CD4-positive, alpha-beta T cell treated with Interleukin-1 beta for 1 hour (primary cell): ENCODE measurements around the gene LRRC74B.
A peak's percentile ranks its signal among the peaks of the same experiment; 100 is the strongest.
"Not testable (repeated sequence)": the region's sequence is repeated elsewhere in the genome, so short reads cannot be mapped to it uniquely, and the experiment has no call there.

ENCODE experiments used
- DNase-seq, 2 donors: peaks; one replicate each; pipeline ENCODE4 v3.0.0-alpha.2; 2020 to 2022

The LRRC74B gene

DNA sequence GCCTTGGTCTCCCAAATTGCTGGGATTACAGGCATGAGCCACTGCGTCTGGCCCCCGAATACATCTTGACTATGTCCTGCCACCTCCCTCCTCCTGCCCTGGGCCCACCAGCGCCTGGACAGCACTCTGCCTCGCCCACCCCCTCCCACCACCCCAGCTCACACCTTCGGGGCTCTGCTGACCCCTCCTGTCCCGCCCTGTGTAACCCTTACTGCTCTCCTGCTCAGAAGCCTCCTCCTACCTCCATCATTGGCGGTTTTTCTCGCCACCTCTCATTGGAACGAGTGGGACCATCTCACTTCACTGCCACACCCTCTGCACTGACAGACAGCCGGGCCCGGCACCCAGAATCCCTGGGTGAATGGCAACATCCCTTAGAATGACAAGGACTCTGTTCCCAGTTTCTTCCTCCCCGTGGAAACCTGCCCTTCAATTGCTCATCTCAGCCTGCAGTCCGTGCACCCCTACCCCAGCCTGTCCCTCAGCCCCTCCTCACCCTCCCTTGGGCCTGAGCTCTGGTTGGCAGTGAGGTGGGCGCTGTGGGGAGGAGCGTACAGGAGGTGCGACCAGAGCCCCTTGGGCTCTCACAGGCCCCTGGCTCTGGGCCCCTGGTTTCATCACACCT, 32.2 kb downstream of the LRRC74B start:
- no peak for DNase-seq

DNA sequence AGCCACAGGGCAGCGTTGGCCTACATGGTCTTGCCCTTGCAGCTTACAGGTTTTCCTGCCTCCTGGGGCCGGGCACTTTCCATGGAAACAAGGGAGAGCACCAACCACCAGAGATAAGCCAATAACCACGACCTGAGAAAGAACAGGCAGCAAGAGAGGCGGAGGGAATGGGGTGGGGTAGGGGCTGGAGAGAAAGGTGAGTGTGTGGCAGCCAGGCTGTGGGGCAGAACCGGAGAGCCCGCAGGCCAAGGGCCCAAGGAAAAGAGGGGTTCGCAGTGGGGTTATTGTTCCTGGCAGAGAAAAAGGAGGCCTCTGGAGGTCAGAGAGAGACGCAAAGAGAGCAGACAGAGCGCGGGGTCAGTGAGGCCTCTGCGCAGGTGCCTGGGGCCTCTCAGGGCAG, 33.2 kb downstream of the LRRC74B start:
- no peak for DNase-seq

DNA sequence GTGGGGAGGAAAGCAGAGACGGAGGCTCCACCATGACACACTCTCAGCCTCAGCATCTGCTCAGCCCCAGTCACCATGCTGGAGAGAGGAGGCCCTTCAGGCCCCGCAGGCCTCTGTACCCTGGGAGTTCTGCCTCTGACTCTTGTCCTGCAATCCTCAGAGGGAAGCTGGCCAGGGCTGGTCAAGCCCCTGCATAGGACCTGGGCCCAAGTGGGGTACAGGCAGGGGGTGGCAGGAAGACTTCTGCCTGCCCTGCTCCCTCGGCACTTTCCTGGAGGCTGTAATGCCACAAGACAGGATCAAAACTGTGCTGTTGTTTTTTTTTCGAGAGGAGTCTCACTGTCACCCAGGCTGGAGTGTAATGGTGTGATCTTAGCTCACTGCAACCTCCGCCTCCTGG, 33.7 kb downstream of the LRRC74B start:
- no peak for DNase-seq

DNA sequence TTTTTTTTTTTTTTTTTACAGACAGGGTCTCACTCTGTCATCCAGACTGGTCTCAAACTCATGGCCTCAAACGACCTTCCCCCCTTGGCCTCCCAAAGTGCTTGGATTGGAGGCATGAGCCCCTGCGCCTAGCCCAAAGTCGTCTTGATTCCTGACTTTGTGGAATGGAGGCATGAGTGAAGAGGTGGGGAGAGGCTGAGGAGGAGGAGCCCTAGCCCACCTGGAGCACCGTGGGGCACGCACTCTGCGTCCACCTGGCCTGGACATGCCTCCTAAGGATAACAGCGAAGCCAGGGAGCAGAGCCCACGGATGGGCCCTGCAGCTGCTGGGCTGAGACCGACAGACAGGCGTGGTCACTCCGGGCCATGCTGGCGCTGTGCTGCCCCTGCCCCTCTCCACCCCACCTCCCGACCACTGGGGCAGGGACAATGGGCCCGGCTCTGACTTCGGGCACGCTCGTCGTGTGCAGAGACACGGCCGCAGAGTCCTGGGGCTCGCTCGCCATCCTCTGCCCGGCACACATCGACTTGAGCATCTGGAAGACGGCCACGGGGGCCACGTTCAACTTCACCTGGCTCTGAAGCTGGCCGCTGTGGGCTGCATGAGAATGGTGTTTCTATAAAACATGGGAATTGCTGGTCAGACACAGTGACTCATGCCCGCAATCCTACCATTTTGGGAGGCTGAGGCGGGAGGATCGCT, 34.8 kb downstream of the LRRC74B start:
- no peak for DNase-seq

DNA sequence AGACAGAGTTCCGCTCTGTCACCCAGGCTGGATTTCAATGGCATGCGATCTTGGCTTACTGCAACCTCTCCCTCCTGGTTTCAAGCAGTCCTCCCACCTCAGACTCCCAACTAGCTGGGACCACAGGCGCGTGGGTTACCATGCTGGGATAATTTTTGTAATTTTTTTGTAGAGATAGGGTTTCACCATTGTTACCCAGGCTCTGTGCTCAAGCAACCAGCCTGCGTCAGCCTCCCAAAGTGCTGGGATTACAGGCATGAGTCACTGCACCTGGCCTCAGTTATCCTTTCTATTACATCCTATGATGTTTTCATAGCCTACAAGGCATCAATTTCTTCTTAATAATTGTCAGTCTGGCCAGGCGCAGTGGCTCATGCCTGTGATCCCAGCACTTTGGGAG, 36.5 kb downstream of the LRRC74B start:
- DNase-seq, result no peak

DNA sequence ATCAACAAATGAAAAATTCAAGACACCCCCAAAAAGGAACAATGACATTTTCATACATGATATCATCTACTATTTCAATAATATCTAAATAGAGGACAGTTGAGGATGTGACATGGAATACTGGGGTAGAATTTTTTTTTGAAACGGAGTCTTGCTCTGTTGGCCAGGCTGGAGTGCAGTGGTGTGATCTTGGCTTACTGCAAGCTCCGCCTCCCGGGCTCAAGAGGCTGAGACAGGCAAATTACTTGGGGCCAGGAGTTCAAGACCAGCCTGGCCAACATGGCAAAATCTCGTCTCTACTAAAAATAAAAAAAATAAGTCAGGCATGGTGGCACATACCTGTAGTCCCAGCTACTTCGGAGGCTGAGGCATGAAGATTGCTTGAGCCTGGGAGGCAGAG, 41.4 kb downstream of the LRRC74B start:
- DNase-seq, result no peak

DNA sequence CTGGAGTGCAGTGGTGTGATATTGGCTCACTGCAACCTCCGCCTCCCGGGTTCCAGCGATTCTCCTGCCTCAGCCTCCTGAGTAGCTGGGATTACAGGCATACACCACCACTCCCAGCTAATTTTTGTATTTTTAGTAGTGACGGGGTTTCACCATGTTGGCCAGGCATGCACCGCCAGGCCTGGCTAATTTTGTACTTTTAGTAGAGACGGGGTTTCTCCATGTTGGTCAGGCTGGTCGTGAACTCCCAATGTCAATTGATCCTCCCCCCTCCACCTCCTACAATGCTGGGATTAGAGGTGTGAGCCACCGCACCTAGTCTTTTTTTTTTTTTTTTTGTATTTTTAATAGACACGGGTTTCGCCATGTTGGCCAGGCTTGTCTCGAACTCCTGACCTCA, 42.2 kb downstream of the LRRC74B start:
- not testable (repeated sequence) for DNase-seq

DNA sequence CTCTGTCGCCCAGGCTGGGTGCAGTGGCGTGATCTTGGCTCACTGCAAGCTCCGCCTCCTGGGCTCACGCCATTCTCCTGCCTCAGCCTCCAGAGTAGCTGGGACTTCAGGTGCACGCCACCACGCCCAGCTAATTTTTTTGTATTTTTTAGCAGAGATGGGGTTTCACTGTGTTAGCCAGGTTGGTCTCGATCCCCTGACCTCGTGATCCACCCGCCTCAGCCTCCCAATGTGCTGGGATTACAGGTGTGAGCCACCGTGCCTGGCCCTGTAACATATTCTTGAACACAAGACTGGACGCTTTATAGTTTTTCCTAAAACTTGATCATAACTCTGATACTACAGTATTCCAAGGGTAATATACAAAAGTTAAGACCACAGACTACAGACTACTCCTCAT, 45.5 kb downstream of the LRRC74B start:
- not testable (repeated sequence) for DNase-seq

DNA sequence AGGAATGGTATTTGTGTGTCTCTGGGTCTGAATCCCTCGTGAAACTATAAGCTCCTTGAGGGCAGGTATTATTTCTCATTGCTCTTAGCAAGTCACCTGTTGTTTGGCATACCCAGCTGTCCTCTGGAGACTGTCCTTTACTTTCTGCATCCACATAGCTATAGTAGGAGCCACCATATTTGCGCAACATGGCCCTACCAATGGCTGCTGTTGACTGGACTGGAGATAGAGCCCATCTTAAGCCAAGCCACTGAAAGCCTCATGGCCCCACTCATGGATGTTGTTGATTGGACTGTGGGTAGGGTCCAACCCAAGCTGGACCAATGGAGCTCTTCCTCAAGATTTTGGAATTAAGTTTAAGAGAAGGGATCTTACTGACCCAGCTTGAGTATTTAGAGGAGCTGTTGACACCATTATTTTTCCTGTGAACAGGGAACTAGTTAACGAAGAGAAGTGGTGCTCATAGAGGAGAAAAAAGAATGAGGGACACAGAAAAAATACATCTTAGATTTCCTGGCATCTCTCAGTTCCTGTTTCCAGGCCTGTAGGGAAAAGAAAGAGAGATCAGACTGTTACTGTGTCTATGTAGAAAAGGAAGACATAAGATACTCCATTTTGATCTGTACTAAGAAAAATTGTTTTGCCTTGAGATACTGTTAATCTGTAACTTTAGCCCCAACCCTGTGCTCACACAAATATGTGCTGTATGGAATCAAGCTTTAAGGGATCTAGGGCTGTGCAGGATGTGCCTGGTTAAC, 47.2 kb downstream of the LRRC74B start:
- DNase-seq, result no peak

DNA sequence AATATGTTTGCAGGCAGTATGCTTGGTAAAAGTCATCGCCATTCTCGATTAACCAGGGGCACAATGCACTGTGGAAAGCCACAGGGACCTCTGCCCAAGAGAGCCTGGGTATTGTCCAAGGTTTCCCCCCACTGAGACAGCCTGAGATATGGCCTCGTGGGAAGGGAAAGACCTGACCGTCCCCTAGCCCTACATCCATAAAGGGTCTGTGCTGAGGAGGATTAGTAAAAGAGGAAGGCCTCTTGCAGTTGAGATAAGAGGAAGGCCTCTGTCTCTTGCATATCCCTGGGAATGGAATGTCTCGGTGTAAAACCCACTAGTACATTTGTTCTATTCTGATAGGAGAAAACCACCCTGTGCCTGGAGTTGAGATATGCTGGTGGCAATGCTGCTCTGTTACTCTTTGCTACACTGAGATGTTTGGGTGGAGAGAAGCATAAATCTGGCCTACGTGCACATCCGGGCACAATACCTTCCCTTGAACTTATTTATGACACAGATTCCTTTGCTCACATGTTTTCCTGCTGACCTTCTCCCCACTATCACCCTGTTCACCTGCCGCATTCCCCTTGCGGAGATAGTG, 47.9 kb downstream of the LRRC74B start:
- not testable (repeated sequence) for DNase-seq

DNA sequence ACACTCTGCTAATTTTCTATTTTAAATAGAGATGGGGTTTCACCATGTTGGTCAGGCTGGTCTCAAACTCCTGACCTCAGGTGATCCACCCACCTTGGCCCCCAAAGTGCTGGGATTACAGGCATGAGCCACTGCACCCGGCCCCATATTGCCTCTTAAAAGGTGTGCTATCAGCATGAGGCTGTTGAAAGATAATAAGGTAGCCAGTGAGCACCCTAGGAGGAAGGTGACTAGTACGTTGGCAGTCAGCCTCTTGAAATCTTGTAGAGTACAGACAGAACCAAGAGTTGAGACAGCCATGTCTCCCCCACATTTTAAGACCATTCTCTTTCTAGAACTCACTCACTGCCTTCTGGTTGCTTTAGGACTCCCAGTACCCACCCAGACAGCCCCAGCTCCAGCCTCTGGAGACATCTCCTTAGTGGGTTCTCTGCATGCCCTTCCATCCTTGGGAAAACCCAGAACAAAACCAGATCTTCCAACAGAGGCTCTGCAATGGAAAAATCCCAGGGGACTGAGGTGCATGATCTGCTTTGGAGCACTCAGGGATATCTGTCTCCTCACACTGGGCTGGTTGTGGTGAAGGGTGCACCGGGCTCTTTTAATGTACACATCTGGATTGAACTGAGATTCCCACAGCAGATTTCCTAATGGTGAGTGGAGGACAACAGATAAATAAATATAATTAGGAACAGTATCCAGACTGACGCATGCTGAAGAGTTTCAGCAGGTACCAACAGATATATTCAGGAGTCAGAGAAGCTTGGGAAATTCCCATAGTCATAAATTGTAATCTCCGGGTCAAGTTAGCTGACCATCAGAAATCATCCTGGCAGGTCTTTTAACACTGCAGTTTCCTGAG, 49.4 kb downstream of the LRRC74B start:
- no peak for DNase-seq

DNA sequence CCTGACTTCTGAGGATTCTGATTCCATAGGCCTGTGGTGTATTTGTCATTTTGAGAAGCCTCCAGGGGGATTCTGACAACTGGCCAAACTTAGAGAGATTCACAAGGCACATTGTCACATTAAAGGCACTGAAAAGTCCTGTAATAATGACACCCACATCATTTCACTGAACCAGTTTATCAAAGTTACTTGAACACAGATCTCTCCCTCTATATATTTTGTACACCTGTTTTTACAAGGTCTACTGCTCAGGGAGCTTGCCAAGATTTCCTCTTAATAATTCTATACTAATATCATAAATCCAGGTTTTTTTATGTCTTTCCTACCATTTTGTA, 50.0 kb downstream of the LRRC74B start:
- no peak for DNase-seq

DNA sequence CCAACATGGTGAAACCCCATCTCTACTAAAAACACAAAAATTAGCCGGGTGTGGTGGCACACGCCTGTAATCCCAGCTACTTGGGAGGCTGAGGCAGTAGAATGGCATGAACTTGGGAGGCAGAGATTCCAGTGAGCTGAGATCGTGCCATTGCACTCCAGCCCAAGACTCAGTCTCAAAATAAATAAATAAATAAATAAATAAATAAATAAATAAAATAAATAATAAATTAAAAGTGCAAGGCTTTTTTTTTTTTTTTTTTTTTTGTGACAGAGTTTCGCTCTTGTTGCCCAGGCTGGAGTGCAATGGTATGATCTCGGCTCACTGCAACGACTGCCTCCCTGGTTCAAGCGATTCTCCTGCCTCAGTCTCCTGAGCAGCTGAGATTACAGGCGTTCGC, 51.1 kb downstream of the LRRC74B start:
- not testable (repeated sequence) for DNase-seq

DNA sequence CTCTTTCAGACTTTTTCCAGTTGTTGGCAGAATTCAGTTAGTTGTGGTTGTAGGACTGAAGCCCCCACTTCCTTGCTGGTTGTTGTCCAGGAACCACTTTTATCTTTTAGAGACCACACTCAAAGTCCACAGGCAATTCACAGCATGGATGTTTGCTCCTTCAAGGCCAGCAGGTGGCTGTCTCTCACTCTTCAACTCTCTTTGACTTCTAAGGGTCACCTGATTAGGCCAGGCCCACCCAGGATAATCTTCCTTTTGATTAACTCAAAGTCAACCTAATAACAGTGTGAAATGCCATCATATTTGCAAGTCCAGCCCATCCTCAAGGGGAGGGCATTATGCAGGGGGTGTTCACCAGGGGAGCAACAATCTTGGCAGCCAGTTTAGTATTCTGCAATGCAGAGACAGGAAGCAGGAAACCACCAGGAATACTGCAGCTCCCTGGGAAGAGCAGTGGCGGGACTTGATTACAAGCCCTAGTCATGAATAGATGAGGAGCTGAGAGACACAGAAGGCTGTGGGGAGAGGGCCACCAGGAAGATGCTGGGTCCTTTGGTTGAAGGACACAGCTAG, 52.4 kb downstream of the LRRC74B start:
- DNase-seq, result no peak

DNA sequence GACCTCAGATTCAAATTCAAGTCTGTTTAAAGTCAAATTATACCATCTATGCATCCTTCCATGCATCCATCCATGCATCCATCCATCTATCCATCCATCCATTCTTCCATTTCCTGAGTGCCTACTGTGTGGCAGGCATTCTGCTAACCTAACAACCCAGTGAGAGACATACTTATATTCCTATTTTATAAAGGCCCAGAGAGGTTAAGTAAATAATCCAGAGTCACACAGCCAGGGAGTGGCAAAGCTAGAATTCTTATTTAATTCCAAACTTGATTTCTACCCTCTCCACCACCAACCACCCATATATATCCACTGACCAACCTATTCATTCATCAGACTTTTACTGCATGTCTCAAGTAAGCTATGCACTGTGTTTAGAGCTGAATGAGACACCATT, 53.8 kb downstream of the LRRC74B start:
- no peak for DNase-seq

DNA sequence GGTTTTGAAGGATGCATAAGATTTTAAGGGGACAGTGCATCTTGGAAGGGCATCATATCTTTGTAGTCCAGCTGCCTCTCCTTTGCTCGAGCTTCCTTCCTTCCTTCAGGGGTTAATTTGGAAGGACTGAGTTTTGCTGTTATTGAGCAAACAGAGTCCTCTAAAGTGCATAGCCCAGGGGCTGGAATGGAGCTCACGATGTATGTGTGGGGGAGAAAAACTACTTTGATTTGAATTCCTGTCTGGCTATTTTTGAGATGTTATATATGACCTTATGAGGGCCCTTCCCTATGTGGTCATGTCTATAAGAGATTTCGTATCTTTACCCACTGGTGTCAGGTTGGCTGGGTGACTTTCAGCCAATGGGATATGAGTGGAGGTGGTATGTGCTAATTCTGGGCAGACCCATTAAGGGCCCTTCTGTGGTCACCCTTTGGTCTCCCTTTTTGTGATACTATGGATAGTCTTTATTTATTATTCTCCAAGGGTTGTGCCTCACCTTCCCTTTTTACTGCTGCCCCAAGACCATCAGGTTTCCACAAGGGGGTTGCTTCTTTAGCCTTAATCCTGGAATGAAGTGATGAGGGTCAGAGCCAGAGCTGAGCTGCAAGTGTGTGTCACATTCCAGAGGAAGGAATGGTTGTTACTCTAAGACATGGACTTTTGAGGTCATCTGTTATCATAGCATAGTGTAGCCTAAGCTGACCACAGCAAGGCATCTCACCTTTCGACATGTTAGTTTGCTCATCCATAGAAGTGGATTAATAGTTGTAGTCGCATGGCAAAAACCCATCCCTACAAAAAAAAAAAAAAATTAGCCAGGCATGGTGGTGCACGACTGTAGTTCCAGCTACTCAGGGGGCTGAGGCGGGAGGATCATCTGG, 54.6 kb downstream of the LRRC74B start:
- no peak for DNase-seq

DNA sequence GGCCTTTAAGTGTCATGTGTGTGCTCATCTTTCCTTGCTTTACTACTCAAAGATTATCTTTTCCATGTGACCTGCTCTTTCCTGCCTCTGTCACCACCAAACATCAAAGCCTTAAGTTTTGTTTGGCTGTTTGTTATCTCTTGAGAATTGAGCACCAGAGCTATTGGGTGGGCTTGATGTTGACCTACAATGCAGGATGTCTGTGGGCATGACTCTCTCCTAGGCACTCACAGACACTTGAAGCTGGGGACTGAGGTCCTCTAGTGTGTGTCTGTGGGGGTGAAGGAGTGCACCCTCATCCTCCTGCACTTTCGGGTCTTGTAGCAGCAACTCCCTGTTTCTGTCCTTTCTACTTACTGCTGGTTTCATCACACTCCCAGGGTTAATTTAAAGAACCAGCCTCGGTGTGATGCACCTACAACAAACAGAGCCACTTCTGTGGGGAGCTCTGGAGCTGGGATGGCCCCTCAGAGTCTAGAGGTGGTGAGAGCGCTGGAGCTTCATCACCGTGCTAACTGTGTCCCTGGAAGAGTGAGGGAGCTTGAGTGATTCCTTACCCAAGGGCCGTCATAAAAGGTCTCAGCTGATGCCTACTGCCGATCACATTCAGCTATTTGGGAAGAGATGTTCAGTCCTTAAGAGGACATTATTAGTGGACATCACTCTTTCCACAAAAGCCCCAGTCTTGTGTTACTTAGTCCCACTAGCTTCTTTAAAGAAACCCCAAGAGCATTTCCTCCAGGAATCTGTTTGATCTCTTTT, 56.3 kb downstream of the LRRC74B start:
- no peak for DNase-seq

DNA sequence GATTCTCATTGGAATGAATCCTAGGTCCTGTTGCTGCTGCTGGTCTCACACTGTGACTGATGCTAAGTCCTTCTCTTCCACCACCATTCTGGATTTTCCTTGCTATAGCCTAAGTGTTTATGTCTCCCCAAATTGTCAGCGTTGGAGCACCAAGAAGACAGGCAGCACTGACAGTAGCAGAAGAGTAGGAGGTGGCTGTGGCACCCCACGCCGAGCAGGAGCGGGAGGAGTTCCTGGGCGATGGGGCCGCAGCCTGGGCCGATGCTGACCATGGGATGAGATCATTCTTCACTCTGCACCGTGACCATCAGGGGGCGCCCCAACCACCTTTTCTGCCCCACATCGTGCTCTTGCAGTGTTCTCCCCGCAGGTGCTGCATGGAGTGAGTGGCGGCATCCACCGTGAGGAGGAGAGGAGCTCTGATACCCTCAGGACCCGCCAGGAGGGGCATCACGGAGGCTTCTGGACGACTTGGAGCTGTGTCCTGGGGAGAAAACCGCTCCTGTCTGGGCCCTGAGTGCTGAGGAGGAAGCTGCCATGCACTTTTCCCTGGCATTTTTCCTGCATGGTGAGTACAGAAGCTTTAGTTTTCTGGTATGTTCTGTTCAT, 57.0 kb downstream of the LRRC74B start:
- DNase-seq, result peak; percentile 68 to 69

DNA sequence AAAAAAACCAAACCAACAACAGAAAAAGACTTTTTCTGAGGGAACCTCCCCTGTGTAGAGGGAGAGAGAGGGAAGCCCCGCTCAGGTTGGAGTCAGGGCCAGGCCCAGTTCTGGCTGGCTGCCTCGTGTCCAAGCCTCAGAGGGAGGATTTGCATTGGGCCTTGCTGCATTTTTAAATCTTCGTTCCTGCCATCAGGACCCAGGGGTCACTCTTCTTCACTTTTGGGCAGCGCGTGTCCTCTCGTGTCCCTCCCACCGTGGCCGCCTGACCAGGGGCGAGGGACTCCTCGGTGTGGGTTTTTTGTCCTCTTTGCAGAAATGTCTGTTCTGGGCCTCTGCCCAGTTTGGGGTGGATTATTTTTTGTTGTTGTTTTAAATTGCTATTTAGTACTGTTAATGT, 57.9 kb downstream of the LRRC74B start:
- DNase-seq, result no peak

DNA sequence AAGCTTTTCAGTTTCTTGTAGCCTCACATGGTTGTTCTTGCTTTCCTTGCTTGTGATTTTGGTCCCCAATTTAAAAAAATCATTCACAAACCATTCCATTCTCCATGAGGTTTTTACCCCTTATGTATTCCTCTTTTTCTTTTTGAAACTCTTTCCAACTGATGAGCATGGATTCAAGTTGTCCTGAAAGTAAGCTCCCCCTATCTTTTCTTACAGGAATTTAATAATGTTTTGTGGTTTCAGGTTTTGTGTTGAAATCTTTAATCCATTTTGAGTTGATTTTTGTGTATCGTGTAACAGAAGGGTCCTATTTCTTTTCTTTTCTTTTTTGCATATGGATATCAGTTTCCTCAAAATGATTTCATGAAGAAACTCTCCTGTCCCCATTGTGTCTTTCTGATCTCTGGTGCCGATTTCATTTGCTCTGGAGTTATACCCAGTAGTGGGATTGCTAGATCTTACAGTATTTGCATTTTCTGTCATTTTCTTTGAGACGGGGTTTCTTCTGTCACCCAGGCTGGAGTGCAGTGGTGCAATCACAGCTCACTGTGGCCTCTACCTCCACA, 58.5 kb downstream of the LRRC74B start:
- no peak for DNase-seq
